SK-N-MC (cell line): ENCODE measurements around the gene ALS2CL.
"Not testable (repeated sequence)": the region's sequence is repeated elsewhere in the genome, so short reads cannot be mapped to it uniquely, and the experiment has no call there.

ENCODE experiments used
- DNase-seq: peaks from one replicate; pipeline ENCODE4 v3.0.0-alpha.2; 2011; ENCODE audit warnings: low read depth, low spot score
- H3K27ac ChIP-seq: fragments of 200-600 bp; sonication (generic); 2 replicates; pipeline ENCODE4 v1.5.1; 2016; ENCODE audit warnings: mixed run types
- H3K36me3 ChIP-seq: fragments of 200-600 bp; sonication (generic); 2 replicates; pipeline ENCODE4 v1.6.1; 2017; ENCODE audit warnings: antibody characterized with exemption, low read length, mixed read lengths; ENCODE audit not compliant: insufficient read depth
- H3K4me3 ChIP-seq: fragments of 200-600 bp; sonication (generic); 2 replicates; pipeline ENCODE4 v1.5.1; 2016
- H3K9ac ChIP-seq: fragments of 200-600 bp; sonication (generic); 2 replicates; pipeline ENCODE4 v1.8.0; 2017; ENCODE audit warnings: mixed run types, mixed read lengths; ENCODE audit not compliant: insufficient read length
- H3K9me3 ChIP-seq: fragments of 200-600 bp; sonication (generic); 2 replicates; pipeline ENCODE4 v1.6.1; 2017; ENCODE audit warnings: low read depth, mild to moderate bottlenecking, antibody characterized with exemption, low read length, moderate library complexity, mixed read lengths
- EZH2 ChIP-seq: fragments of 200-600 bp; sonication (generic); IDR thresholded peaks from one replicate; pipeline ENCODE4 v1.6.1; 2017; ENCODE audit warnings: antibody characterized with exemption
- FOXP2 ChIP-seq: optimal IDR thresholded peaks from 2 replicates; pipeline ENCODE3; 2011; ENCODE audit warnings: mild to moderate bottlenecking, moderate library complexity; ENCODE audit not compliant: insufficient read depth; ENCODE audit errors: extremely low read length, control extremely low read depth
- POLR2AphosphoS5 ChIP-seq: IDR thresholded peaks from 2 replicates; pipeline ENCODE4 v1.6.1; 2012; ENCODE audit warnings: mild to moderate bottlenecking, low read depth, low read length, borderline replicate concordance

The ALS2CL gene

DNA sequence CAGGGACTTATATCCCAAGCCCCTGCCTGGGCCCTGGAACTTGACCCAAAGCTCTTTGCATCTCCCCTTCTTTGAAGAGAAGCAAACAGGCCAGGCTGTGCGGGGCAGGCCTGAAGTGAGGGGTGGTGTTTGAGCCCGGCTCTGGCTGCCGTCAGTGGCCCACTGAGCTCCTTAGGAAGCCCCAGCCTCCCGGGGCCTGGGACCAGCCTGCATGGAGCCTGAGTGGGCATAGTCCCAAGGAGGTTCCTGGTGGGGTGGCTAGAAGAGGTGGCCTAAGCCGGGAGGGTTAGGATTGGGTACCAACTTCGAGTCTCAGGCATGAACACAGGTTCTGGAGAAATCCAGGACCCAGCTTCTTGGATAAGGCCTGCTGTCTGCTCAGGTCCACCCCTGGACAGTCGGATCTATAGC, 14.1 kb upstream of the ALS2CL start:
- Histone ChIP-seq H3K36me3 (no peaks in the 10 kb centered on the region), H3K9me3 (no peaks in the 10 kb centered on the region), H3K27ac (no peak overlapping the region), H3K9ac (no peak overlapping the region), H3K4me3 (no peak overlapping the region)
- TF ChIP-seq POLR2AphosphoS5 (no peak), EZH2 (no peak), FOXP2 (no peak)
- no peak for DNase-seq

DNA sequence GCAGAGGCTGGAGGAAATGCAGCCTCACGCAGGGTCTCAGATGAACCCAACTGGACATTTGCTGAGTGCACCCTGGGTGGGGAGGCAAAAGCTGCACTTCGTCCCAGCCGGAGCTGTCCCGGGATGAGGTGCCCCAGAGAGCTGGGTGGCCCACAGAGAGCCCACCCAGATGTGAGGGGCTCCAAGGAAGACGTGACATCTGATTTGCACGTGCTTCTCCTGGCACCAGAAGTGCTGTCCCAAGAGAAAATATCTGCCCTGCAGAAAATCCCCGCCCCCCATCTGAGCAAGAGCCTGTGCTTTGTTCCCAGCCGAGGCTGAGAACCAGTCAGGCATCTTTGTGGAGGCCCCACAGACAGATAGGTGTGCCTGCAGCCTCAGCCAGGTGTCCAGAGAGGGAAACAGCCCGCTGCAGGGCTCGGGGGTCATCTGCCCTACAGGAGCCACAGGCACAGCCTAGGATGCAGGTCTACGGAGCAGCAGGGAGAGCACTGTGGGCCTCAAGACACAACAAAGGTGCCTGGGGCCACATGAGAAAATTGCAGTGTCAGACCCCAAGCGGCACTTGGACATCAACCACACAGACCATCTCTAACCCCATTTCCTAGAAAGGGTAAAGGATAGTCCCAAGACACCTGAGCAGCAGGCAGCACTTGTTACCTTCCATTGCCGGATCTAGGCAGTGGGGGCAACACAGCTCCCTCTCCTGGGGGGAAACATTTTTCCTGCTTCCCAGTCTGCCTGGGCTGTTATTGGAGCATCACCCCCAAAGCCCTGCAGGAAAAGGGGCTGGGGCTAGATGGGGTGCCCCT, 13.5 kb upstream of the ALS2CL start:
- no peaks in the 10 kb centered on the region for H3K36me3 ChIP-seq
- no peak overlapping the region for H3K4me3 ChIP-seq
- TF ChIP-seq POLR2AphosphoS5 (no peak), EZH2 (no peak), FOXP2 (no peak)
- H3K9me3 ChIP-seq: no peaks in the 10 kb centered on the region
- no peak for DNase-seq
- no peak overlapping the region for H3K27ac ChIP-seq
- no peak overlapping the region for H3K9ac ChIP-seq

DNA sequence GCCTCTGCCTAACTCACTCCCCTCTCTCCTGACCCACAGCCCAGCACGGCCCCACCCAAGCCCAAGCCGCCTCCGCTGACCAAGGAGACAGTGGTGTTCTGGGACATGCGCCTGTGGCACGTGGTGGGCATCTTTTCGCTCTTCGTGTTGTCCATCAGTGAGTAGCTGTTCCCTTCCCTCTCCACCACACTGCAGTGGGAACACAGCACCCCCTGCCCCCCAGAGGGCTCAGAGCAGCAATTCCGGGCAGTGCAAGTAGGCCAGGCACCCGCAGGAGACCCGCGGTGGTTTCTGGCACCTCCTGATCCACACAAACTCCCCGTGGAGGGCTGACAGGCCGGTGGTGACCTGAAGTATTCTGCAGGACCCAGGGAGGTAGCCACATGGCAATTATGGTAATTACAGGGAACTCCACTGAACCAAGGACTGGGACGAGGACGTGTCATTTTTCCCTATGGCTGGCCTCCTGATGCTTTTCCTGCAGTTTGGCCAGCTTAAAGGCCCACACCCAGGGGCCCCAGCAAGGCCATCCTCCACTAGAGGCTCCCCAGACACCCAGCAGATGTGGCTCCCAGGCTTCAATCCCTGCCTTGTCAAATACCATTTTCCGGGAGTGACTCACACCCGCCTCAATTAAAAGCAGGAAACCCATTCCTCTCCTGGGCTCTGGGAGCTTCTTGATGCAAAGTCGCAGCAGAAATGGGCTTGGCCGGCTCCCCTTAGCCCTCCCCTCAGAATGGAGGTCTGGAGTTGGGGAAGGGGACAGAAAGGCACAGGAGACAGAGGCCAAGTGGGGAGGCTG, 12.5 kb upstream of the ALS2CL start:
- no peak for DNase-seq
- H3K27ac ChIP-seq: no peak overlapping the region
- no peaks in the 10 kb centered on the region for H3K36me3 ChIP-seq
- H3K9me3 ChIP-seq: no peaks in the 10 kb centered on the region
- no peak overlapping the region for H3K4me3 ChIP-seq
- H3K9ac ChIP-seq: no peak overlapping the region
- TF ChIP-seq EZH2: no peak
- no peak for TF ChIP-seq POLR2AphosphoS5
- no peak for TF ChIP-seq FOXP2

DNA sequence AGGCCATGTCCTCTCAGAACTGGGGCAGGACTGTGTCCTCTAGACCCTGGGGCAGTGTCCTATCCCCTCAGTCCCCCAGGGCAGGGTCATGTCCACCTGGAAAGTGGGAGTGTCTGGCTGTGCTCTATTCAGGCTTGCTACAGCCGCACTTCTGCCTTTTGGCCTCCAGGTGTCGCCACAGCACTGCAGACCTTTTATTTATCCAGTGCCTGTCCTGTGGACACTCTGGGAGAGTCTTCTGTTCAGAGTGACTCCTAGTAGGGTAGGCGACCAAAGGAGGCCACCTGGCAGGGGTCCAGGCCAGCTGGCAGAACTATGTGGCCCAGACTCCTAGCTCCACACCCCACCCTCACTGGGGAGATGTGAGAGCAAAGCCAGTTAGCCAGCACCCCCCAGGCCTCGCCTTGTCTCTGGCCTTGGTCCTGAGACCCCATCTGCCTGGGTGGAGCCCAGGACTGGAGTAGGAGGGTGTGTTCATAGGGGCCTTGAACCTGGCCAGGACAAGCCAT, 11.6 kb upstream of the ALS2CL start:
- no peaks in the 10 kb centered on the region for H3K36me3 ChIP-seq
- no peak for TF ChIP-seq POLR2AphosphoS5
- no peak for TF ChIP-seq FOXP2
- no peak for TF ChIP-seq EZH2
- no peaks in the 10 kb centered on the region for H3K9me3 ChIP-seq
- H3K27ac ChIP-seq: no peak overlapping the region
- no peak for DNase-seq
- H3K4me3 ChIP-seq: no peak overlapping the region
- no peak overlapping the region for H3K9ac ChIP-seq

DNA sequence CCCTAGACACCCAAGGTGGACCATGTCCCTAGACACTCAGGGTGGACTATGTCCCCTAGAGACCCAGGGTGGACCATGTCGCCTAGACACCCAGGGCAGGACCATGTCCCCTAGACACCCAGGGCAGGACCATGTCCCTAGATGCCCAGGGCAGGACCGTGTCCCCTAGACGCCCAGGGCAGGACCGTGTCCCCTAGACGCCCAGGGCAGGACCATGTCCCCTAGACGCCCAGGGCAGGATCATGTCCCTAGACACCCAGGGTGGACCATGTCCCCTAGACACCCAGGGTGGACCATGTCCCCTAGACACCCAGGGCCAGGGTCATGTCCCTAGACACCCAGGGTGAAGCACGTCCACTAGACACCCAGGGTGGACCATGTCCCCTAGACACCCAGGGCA, 10.9 kb upstream of the ALS2CL start:
- not testable (repeated sequence) for DNase-seq, H3K4me3 ChIP-seq, H3K36me3 ChIP-seq, H3K27ac ChIP-seq, H3K9me3 ChIP-seq, H3K9ac ChIP-seq

DNA sequence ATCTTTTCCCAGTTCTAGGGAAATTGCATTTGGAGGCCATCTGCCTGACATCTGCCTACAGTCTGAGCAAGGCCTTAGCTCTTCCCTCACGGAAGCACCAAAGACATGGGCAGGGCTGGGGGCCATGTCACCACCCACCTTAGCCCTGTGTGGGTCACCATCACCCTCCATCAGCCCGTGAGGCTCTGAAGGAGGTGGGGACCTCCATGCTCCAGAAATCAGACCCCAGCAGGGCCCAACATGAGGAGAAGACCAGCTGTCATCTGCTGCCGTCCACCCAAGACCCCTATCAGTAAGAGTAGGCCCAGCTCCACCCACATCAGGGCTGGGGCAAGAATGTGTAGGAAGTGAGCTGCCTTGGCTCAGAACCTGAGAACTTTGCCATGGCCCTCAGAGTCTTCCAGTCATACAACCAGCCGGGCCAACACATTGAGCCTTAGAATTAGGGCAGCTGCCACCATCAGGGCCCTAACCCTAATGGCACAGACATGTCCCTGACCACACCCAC, 9.6 kb upstream of the ALS2CL start:
- Histone ChIP-seq H3K9ac (no peak overlapping the region), H3K9me3 (no peaks in the 10 kb centered on the region), H3K4me3 (no peak overlapping the region), H3K27ac (no peak overlapping the region), H3K36me3 (no peaks in the 10 kb centered on the region)
- no peak for TF ChIP-seq POLR2AphosphoS5
- no peak for TF ChIP-seq EZH2
- no peak for TF ChIP-seq FOXP2
- DNase-seq: no peak

DNA sequence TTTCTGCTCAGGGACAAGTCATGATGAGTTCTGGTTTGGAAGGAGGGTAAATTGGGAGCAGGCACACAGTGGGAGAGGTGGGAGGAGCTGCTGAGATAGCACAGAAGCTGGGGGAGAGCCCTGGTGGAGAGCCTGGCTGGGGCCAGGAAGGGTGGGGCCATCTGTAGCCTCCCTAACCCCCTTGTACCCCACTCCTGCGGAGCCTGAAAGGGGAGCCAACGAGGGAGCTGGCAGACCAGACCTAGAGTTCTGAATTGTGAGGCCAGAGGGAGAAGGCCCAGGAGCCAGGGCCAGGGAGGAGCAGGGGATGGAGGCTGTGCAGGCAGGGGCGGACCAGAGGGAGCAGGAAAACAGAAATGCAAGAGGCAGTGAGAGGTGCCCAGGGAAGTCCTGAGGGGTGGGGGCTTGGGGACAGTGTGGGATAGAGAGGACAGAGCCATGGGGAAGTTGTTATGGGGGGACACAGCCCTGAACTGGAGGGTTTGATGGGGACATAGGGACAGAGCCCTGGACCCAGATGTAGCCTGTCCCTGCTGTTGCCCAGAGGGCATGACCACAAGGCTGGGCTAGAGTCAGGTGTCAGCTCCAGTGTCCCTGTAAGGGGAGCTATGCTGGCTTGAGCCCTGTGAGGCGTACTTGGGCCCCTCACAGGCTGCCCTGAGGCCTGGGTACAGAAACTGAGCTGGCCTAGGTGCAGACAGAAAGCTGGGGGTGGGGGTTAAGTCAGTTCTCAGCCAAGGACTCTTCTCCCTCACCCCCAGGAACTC, 8.9 kb upstream of the ALS2CL start:
- H3K36me3 ChIP-seq: no peaks in the 10 kb centered on the region
- H3K27ac ChIP-seq: no peak overlapping the region
- DNase-seq: no peak
- no peaks in the 10 kb centered on the region for H3K9me3 ChIP-seq
- no peak overlapping the region for H3K4me3 ChIP-seq
- H3K9ac ChIP-seq: no peak overlapping the region
- TF ChIP-seq POLR2AphosphoS5: no peak
- no peak for TF ChIP-seq EZH2
- no peak for TF ChIP-seq FOXP2

DNA sequence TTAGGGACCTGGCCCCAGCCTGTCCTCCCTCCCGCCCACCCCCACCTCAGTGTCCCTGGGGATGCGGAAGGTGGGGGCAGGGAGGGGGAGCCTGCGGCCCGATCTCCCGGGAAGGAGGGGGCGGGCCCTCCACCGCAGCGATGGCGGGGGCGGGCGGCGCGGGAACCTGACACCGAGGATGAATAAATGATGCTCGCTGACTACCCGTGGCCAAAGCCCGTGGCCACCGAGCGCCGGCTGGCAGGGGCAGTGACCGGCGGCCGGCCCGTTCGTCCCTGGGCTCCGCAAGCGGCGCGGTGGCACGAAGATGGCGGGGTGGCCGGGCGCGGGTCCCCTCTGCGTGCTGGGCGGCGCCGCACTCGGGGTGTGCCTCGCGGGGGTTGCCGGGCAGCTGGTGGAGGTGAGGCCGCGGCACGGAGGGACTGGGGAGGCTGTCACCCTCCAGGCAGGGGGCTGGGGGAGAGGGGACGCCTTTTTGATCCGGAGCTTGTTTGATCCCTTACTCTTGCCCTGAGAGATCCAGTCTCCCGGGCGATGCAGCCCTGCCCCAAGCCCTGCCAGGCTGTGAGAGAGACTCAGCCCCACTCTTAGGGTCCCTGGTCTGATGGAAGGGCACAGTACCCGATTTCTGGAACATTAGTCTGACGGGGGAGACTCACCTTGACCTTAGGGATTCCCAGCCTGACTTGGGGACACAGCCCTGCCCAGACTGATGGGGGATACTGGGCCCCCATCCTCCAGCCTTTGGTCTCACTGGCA, 7.9 kb upstream of the ALS2CL start, which contains the start of gene TMIE:
Gene TMIE (plus strand): TSS at position 212 of the 759 bp plus-strand sequence. CDS start 96 bp downstream, at position 308.
- Histone ChIP-seq H3K36me3 (no peaks in the 10 kb centered on the region), H3K27ac (no peak within 1 kb of the TSS), H3K4me3 (peak within 1 kb of the TSS; percentile 47; the same call in 1 of the 2 replicates), H3K9me3 (no peaks in the 10 kb centered on the region), H3K9ac (no peak within 1 kb of the TSS)
- TF ChIP-seq EZH2 (no peak), FOXP2 (no peak), POLR2AphosphoS5 (no peak)
- DNase-seq: no peak
